ENCODE results near the gene HSF2.

DNA sequence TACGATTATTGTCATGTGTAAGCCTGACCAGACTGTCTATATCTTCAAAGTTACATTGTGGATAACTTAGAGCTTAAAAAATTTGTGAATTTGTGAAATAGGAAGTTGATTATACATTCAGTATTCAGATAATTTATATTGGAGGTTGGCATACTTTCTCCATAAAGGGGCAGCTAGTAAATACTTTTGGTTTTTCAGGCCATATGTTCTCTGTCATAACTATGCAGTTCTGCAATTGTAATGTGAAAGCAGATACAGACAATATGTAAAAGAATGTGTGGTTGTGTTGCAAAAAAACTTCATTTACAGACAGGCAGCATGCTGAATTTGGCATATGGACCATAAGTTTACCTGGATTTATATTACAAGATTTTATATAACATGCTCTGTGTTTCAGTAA is 29.3 kb downstream of the HSF2 start:
- TF ChIP-seq CTCF (IDR thresholded peaks at IDR 0.05; ENCODE audit: borderline replicate concordance, extremely low read depth, low read length, poor library complexity, severe bottlenecking) (no peak), EZH2 (IDR thresholded peaks at IDR 0.05; ENCODE audit: borderline replicate concordance, low read depth, low read length, severe bottlenecking) (no peak)
